Activated naive CD4-positive, alpha-beta T cell (primary cell): ENCODE measurements around the gene SLC9A8.
"Not testable (repeated sequence)": the region's sequence is repeated elsewhere in the genome, so short reads cannot be mapped to it uniquely, and the experiment has no call there.

Experiments used
- DNase-seq, 4 experiments: peaks; one replicate each; lab custom pipeline; 2025; lab: John Stamatoyannopoulos, UW

Gene SLC9A8, protein sequence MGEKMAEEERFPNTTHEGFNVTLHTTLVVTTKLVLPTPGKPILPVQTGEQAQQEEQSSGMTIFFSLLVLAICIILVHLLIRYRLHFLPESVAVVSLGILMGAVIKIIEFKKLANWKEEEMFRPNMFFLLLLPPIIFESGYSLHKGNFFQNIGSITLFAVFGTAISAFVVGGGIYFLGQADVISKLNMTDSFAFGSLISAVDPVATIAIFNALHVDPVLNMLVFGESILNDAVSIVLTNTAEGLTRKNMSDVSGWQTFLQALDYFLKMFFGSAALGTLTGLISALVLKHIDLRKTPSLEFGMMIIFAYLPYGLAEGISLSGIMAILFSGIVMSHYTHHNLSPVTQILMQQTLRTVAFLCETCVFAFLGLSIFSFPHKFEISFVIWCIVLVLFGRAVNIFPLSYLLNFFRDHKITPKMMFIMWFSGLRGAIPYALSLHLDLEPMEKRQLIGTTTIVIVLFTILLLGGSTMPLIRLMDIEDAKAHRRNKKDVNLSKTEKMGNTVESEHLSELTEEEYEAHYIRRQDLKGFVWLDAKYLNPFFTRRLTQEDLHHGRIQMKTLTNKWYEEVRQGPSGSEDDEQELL

DNA sequence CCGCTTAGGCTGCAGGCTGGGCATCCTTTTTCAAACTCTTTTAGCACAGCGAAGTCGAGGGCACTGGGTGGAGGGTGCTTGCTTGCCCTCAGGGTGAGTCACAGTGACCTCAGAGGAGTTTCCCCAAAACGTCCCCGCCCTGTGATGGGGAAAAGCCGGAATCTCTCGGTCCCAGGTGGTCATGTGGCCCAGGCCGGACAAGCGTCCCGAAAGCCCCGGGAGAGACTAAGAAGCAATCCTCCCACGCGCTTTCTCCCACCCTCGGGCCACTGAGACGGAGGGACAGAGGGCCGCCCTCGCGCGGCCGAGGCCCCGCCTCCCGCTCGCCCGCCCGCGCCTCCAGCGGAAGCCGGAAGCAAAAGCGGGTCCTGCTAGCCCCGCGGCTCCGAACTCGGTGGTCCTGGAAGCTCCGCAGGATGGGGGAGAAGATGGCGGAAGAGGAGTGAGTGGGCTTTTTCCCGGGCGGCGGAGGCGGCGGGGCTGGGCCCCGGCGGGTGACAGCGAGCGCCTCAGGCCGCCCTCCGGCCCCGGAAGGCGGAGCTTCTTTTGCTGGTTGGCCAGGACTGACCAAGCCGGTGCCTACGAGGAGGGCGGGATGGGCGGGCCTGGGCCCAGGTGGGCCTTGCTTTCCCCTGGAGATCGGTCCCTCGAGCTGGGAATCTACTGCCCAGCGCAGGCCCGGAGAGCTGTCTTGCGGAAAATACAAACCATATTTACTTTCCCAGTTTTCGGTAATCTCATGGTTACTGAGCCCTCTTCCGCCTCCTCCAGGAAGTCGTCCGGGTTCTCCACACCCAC lies at the start of gene SLC9A8:
TSS of gene SLC9A8 (plus strand) at position 322 of the 798 bp plus-strand sequence. CDS start at position 417, 95 bp downstream.
- peak; percentile 52 to 74 (median 71) for DNase-seq

DNA sequence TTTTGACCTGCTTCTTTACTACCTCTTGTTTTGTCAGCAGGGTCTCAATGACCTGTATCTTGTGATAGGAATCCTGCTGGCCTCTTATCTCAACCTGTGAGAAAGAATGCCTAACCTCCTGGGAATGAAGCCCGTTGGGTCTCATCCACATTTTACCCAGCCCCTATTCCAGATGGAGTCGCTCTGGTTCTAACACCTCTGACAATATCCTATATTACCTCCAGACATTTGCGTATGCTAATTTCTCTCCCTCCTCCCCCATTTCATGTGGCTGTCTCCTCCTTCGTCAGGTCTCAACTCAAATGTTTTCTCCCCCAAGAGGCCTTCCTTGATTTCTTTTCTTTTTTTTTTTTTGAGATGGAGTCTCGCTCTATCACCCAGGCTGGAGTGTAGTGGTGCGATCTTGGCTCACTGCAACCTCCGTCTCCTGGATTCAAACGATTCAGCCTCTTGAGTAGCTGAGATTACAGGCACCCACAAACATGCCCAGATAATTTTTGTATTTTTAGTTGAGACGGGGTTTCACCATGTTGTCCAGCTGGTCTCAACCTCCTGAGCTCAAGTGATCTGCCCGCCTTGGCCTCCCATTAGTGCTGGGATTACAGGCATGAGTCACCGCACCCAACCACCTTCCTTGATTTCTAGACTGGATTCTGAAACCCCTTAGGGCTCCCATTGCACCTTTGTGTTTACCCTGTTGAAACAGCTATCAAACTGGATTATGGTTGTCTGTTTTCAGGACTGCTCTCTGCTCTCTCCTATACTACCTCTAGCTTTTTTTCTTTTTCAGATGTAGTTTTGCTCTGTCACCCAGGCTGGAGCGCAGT lies 49.5 kb upstream of the SLC9A8 start:
- no peak for DNase-seq

DNA sequence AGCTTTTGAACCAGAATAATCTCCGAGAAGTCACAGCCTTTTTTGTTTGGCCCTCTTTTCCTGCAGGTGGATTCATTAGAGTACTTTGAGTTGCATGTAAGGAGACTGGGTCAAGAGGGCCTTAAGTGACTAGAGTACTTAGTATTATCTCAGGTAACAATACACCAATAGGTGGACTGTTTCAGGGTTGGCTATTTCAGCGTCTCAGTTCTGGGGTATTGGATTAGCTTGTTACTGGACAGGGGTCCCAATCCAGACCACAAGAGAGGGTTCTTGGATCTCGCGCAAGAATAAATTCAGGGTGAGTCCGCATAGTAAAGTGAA lies 47.3 kb upstream of the SLC9A8 start:
- no peak for DNase-seq

DNA sequence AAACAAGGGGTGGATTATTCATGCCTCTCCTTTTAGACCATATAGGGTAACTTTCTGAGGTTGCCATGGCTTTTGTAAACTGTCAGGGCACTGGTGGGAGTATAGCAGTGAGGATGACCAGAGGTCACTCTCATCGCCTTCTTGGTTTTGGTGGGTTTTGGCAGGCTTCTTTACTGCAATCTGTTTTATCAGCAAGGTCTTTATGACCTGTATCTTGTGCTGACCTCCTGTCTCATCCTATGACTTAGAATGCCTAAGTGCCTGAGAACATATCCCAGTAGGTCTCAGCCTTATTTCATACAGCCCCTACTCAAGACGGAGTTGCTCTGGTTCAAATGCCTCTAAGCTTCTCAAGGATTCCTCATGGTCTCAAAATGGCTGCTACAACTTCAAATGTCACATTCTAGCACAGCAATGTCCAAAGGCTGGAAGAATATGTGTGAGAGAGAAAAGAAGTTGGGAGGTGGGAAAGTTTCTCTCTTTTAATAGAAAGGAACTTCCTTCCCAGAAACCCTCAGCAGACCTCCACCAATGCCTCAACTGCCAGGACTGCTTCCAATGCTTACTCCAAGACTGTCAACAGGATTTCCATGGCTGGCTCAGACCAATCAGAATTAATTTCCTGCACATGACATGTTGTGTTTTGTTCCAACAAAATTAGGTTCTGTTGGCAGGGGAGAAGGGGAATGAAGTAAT lies 46.6 kb upstream of the SLC9A8 start:
- no peak for DNase-seq

DNA sequence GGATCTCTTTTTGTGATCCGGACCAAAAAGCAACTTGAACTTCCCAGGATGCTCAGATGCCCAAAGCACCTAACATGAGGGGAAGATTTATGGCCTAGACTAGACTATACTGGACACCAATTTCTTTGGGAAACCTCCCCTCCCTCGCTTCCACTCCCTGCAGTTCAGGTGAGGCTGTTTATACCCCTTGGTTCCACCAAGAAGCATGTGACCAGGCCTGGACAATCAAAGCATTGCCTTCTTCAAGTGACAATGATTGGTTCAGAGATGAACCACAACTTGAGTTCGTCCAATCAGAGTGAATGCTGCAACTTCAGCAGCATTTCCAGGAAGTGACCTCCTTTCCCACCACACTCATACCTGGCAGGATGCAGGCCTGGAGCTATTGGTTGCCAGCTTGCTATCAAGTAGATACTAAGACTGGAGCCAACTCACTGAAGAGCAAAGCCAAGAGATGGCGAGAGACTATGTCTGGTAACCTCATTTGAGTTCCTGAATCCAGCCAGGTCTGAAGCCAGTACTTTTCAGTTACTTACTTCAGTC lies 45.6 kb upstream of the SLC9A8 start:
- DNase-seq, result no peak

DNA sequence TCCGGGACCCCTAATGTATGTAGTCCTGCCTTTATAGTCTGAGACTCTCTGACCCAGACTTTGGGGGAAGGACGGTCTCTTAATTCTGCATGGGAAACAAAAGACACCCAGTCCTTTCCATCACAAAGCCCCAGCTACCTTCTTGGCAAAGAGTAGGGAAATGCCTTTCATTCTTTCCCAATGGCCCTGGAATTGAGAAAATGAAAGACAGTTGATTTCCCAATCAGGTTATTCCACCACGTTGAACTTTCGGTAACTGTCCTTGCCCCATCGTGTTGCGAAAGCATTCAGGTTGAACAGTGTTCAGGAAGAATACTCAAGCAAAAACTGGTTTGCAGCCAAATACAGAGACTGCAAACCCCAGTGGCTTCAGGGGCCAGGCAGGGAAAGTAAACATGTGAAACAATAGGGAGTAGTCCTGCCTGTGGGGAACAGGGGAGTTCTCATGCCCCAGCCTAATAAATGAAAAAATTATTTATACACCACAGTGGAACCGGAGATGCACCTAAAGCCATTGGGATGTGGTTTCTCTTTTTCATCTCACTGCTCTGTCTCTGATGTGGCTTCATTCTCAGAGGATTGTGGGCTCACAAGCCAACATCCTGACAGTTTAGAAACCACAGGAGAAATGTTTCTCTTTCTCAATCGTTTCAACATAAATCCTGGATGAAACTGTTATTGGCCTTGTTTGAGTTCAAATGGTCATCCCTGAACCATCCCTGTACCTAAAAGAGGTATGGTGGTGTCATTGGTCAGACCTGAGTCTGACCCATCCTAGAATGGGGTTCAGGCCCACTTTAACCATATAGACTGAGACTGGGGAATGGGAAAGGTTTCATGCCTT lies 44.2 kb upstream of the SLC9A8 start:
- DNase-seq, result no peak

DNA sequence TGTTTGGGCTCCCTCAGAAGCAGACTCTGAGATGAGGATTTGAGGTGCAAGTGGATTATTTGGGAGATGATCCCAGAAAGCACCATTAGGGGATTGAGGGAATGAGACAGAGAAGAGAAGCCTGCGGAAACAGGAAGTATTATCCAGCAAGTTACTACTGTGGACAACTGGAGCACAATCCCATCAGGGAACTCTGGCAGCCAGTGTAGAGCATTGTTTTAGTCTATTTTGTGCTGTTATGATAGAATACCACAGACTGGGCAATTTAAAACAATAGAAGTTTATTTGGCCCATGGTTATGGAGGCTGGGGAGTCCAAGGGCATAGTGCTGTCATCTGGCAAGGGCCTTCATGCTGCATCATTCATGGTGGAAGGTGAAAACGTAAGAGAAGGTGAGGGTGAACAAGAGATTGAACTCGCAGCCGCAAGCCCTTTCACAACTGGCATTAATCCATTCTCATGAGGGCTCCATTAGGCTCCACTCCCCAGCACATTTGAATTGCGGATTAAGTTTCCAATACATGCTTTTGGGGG lies 43.5 kb upstream of the SLC9A8 start:
- no peak for DNase-seq

DNA sequence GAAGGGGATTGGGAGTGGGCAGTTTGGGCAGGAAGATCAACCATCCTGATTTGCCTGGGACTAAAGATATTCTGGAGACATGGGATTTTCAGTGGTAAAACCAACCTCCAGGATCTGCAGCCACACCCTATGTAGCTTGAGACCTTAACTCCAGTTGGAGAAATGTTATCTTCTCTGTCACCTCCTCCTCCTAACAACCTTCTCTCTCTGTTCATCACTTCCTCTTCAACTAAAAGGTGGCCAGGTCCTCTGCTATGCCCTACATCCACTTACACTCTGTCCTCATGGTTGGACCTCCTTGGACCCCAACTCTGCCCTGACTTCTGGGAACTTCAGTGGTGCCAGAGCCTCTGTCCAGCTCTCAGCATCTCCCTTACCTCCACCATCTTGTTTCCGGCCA lies 42.0 kb upstream of the SLC9A8 start:
- no peak for DNase-seq

DNA sequence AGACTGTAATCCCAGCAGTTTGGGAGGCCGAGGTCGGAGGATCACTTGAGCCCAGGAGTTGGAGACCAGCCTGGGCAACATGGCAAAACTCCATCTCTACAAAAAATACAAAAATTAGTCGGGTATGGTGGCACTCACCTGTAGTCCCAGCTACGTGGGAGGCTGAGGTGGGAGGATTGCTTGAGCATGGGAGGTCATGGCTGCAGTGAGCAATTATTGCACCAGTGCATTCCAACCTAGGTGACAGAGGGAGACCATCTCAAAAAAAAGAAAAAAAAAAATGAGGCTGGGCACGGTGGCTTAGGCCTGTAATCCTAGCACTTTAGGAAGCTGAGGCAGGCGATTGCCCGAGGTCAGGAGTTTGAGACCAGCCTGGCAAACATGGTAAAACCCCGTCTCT lies 38.4 kb upstream of the SLC9A8 start:
- DNase-seq, result not testable (repeated sequence)

DNA sequence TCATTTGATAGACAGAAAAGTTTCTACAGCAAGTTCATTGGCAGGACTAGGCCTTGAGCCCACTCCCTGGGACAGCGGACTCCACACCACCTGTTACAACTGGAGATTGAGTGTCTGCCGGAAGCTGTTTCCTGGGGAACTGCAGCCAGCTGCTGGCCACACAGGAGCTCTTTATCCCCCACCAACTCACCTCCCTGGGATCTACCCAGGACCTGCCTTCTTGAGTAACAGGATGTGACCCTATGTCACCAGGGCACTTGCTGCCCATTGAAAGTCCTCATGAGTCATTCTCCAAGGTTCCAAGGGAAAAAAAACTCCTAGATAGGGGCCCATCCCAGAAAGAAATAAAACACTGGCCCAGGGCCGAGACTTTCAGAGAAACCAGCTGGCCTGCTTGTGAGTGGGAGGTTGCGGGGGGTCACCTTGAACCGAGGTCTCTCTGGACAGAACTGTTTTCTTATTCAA lies 37.4 kb upstream of the SLC9A8 start:
- no peak for DNase-seq

DNA sequence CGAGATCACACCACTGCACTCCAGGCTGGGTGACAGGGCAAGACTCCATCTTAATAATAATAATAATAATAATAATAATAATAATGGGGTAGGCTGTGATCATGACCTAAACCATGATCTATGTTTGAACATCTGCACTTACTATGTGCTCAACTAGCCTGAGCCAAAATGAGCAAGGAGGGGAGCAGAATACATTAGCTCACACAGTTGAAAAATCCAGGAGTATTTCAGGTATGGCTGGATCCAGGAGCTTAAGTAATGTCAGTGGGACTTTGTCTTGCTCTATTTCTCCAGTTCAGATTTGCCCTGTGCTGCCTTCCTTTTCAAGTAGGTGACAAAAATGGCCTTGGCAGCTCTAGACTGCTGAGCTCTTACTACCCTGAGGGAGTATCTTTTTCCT lies 32.7 kb upstream of the SLC9A8 start:
- DNase-seq, result no peak

DNA sequence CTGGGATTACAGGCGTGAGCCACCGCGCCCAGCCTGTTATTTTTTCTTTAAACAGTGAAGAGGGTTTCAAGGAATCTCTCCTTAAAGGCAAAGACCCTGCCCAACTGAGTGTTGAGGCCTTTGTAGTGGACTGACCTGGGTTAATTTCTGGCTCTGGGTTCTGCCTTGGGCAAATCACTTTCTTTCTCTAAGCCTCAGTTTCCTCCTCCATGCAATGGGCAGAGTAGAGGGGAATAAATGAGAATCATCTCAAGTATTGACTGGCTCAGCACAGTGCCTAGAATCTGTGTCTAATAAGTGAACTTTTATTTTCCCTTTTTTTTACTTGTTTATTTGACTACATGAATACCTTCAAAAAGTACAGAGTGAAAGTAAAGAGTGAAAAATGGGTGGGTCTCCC lies 31.0 kb upstream of the SLC9A8 start:
- no peak for DNase-seq

DNA sequence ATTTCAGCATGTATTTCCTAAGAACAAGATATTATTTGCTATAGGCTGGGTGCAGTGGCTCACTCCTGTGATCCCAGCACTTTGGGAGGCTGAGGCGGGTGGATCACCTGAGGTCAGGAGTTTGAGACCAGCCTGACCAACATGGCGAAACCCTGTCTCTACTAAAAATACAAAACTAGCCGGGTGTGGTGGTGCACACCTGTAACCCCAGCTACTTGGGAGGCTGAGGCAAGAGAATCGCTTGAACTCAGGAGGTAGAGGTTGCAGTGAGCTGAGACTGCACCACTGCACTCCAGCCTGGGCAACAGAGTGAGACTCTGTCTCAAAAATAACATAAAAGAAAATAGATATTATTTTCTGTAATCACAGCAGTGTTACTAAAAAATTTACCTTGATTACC lies 30.2 kb upstream of the SLC9A8 start:
- not testable (repeated sequence) for DNase-seq

DNA sequence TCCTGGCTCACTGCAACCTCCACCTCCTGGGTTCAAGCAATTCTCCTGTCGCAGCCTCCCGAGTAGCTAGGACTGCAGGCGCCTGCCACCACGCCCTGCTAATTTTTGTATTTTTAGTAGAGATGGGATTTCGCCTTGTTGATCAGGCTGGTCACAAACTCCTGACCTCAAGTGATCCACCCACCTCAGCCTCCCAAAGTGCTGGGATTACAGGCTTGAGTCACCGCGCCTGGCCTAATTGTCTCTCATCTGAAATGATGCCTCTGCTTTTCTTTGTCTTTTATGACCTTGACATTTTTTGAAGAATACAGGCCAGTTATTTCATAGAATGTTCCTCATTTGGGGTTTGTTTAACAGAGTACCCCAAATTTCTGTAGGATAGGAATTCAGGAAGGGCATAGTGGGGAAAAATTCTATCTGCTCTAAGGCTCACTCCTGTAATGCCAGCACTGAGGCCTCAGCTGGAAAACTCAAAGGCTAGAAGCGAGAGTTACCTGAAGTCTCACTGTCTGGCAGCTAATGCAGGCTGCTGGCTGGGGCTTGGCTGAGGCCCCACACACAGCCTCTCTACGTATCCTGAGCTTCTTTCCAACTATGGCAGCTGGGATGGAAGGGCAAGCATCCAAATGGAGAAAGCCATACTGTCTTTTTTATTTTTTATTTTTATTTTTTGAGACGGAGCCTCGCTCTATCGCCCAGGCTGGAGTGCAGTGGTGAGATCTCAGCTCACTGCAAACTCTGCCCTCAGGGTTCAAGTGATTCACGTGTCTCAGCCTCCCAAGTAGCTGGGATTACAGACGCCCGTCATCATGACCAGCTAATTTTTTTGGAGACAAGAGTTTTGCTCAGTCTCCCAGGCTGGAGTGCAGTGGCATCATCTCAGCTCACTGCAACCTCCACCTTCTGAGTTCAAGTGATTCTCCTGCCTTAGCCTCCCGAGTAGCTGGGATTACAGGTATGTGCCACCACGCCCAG lies 29.3 kb upstream of the SLC9A8 start:
- not testable (repeated sequence) for DNase-seq

DNA sequence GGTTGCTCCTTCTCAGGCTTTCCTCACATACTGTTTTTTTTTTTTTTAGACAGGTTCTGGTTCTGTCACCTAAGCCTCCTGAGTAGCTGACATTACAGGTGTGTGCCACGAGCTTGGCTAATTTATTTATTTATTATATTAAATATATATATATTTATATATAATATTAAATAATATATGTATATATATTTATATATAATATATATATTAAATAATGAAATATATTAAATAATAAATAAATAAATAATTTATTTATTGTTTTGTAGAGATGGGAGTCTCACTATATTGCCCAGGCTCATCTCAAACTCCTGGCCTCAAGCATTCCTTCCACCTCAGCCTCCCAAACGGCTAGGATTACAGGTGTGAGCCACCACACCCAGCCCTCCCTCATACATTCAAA lies 28.3 kb upstream of the SLC9A8 start:
- DNase-seq, result no peak

DNA sequence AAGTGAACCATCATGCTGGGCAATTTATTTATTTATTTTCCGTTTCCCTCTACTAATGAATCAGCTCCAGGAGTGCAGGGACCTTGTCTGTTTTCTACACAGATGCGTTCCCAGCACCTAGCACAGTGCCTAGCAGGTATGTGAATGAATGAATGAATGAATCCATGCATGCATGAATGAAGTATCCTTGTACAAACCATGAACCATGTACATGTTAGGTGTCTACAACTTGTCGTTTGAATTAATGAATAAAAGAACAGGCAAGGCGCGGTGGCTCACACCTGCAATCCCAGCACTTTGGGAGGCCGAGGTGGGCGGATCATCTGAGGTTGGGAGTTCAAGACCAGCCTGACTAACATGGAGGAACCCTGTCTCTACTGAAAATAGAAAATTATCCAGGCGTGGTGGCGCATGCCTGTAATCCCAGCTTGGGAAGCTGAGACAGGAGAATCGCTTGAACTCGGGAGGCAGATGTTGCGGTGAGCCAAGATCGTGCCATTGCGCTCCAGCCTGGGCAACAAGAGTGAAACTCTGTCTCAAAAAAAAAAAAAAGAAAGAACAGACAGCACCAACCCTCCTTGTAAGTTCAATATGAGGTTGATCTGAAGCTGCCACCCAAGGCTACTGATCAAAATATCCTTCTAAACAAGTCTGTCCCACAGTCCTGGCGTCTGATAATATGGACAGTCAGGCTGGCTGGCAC lies 27.3 kb upstream of the SLC9A8 start:
- no peak for DNase-seq

DNA sequence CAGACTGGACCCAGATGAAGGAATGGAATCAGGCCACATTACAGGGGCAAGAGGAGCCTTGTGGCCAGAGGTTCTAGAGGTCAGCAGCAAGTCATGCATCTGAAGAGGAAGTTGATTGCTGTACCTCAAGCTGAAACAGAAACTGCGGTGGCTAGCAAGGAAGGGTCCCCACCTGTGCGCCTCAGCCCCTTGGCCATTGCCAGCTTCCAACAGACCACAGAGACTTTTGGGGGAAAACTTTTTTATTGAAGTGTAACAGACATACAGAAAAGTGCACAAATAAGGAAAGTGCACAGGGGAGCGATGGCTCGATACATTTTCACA lies 26.8 kb upstream of the SLC9A8 start:
- no peak for DNase-seq

DNA sequence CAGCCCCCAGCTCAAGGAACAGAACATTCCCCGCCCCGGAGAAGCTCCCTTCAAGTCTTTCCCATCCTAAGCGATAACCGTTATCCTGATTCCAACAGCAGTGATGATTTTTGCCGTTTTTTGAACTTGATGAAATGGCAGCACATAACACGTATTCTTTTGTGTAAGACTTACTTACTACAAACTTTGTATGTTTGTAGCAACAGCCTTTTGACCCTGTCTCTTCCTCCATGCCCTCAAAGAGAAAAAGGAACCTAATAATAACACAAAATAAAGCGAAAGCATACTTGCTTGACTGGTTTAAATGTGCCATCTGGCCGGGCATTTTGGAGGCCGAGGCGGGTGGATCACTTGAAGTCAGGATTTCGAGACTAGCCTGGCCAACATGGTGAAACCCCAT lies 26.4 kb upstream of the SLC9A8 start:
- DNase-seq, result no peak
